IMR-90 (cell line): ENCODE measurements around the gene FOLR2. TPM values are rescaled to one million over a fixed set of nuclear protein-coding genes. Genes with fewer than 3 reads are reported as not detected.

Source experiments
- ATAC-seq: fragments of 200-7000 bp; cut with Tn5 transposase; 2 replicates; pipeline ENCODE4 v1.9.1; 2020; ENCODE audit warnings: low read depth, mild to moderate bottlenecking, moderate library complexity
- BruUV-seq: library from RNA; stranded (reverse); fragments of 400-500 nt; replicated peaks from 2 replicates; lab custom pipeline; 2021; lab: Mats Ljungman, UMichigan
- CTCF ChIA-PET: fragments of 300-600 bp; formaldehyde crosslinking; extraction: SDS; loops from one replicate; lab custom pipeline; 2021; ENCODE audit warnings: antibody characterized with exemption; lab: Yijun Ruan, JAX
- POLR2A ChIA-PET: fragments of 300-600 bp; sonication (Branson Sonifier 250); formaldehyde crosslinking; loops from one replicate; lab custom pipeline; 2022; ENCODE audit warnings: antibody characterized with exemption; ENCODE audit not compliant: unreplicated experiment; lab: Charles Lee
- DNase-seq: peaks from one replicate; pipeline ENCODE4 v3.0.0; 2013
- H2AFZ ChIP-seq: replicated peaks from 2 replicates; pipeline ENCODE3; 2013; ENCODE audit warnings: low read length, mild to moderate bottlenecking; ENCODE audit not compliant: poor library complexity
- H2AK5ac ChIP-seq: 2 replicates; pipeline ENCODE4 v1.6.1; 2013; ENCODE audit warnings: low read depth, low read length, inconsistent platforms
- H2AK9ac ChIP-seq: replicated peaks from 2 replicates; pipeline ENCODE3; 2013; ENCODE audit warnings: mild to moderate bottlenecking, low read depth, low read length, moderate library complexity; ENCODE audit not compliant: poor library complexity
- H2BK120ac ChIP-seq: 2 replicates; pipeline ENCODE4 v1.6.1; 2013; ENCODE audit warnings: low read depth, low read length, inconsistent platforms
- H2BK15ac ChIP-seq: 3 replicates; pipeline ENCODE4 v1.6.1; 2013; ENCODE audit warnings: low read depth, low read length, inconsistent platforms
- H2BK20ac ChIP-seq: 2 replicates; pipeline ENCODE4 v1.6.1; 2013; ENCODE audit warnings: low read depth, mild to moderate bottlenecking, inconsistent platforms, low read length, moderate library complexity
- H2BK5ac ChIP-seq: 2 replicates; pipeline ENCODE4 v1.6.1; 2013; ENCODE audit warnings: mild to moderate bottlenecking, low read depth, low read length, inconsistent platforms; ENCODE audit not compliant: poor library complexity, severe bottlenecking
- H3K14ac ChIP-seq: replicated peaks from 2 replicates; pipeline ENCODE4 v1.6.1; 2013; ENCODE audit warnings: low read depth, low read length, inconsistent platforms
- H3K18ac ChIP-seq: 2 replicates; pipeline ENCODE4 v1.6.1; 2013; ENCODE audit warnings: low read depth, low read length, control low read depth
- H3K23ac ChIP-seq: 2 replicates; pipeline ENCODE4 v1.6.1; 2013; ENCODE audit warnings: low read depth, low read length, inconsistent platforms
- H3K27ac ChIP-seq: 2 replicates; pipeline ENCODE4 v1.5.1; 2013; ENCODE audit warnings: mild to moderate bottlenecking, control low read depth, low read length; ENCODE audit not compliant: insufficient read depth
- H3K27me3 ChIP-seq: 2 replicates; pipeline ENCODE4 v1.6.1; 2013; ENCODE audit warnings: low read length; ENCODE audit not compliant: control insufficient read depth, insufficient read depth
- H3K36me3 ChIP-seq: 2 replicates; pipeline ENCODE4 v1.6.1; 2013; ENCODE audit warnings: low read length, mixed read lengths; ENCODE audit not compliant: control insufficient read depth, insufficient read depth
- H3K4ac ChIP-seq: 2 replicates; pipeline ENCODE4 v1.6.1; 2013; ENCODE audit warnings: low read depth, low read length, inconsistent platforms
- H3K4me1 ChIP-seq: 2 replicates; pipeline ENCODE4 v1.6.1; 2013; ENCODE audit warnings: low read length, mixed read lengths; ENCODE audit not compliant: control insufficient read depth, insufficient read depth
- H3K4me2 ChIP-seq: 2 replicates; pipeline ENCODE4 v1.6.1; 2013; ENCODE audit warnings: low read depth, mild to moderate bottlenecking, control low read depth, low read length, moderate library complexity
- H3K4me3 ChIP-seq: 2 replicates; pipeline ENCODE4 v1.5.1; 2013; ENCODE audit warnings: low read depth, mild to moderate bottlenecking, control low read depth, low read length, moderate library complexity; ENCODE audit not compliant: insufficient read depth
- H3K56ac ChIP-seq: 2 replicates; pipeline ENCODE4 v1.6.1; 2013; ENCODE audit warnings: low read length, inconsistent platforms; ENCODE audit not compliant: insufficient read depth; ENCODE audit errors: extremely low read depth
- H3K79me1 ChIP-seq, 2 experiments: 2 replicates each; pipeline ENCODE4 v1.6.1; 2013; ENCODE audit warnings: low read length in 2 of 2, inconsistent platforms in 1 of 2, low read depth in 1 of 2
- H3K9ac ChIP-seq: 2 replicates; pipeline ENCODE4 v1.6.1; 2013; ENCODE audit warnings: low read depth, low read length, control low read depth
- H3K9me1 ChIP-seq: 2 replicates; pipeline ENCODE4 v1.6.1; 2013; ENCODE audit warnings: low read length, inconsistent platforms; ENCODE audit not compliant: insufficient read depth
- H3K9me3 ChIP-seq: 2 replicates; pipeline ENCODE4 v1.6.1; 2013; ENCODE audit warnings: low read length; ENCODE audit not compliant: control insufficient read depth, insufficient read depth
- H4K20me1 ChIP-seq: 2 replicates; pipeline ENCODE4 v1.6.1; 2013; ENCODE audit warnings: low read length, inconsistent platforms; ENCODE audit not compliant: insufficient read depth
- H4K5ac ChIP-seq: 2 replicates; pipeline ENCODE4 v1.6.1; 2013; ENCODE audit warnings: mild to moderate bottlenecking, low read depth, low read length, control low read depth
- H4K8ac ChIP-seq, 2 experiments: 2 replicates each; pipeline ENCODE4 v1.6.1; 2013; ENCODE audit warnings: low read depth in 2 of 2, low read length in 2 of 2, control low read depth in 1 of 2, inconsistent platforms in 1 of 2
- H4K91ac ChIP-seq: 2 replicates; pipeline ENCODE4 v1.6.1; 2013; ENCODE audit warnings: low read depth, low read length, inconsistent platforms; ENCODE audit not compliant: insufficient read depth
- BHLHE40 ChIP-seq: fragments of 150-350 bp; IDR thresholded peaks from 2 replicates; pipeline ENCODE4 v1.6.1; 2016; ENCODE audit warnings: mild to moderate bottlenecking, low read depth, low read length
- CEBPB ChIP-seq: IDR thresholded peaks from 2 replicates; pipeline ENCODE4 v1.6.1; 2012; ENCODE audit warnings: low read depth, low read length, improper control_type of control experiment
- CHD1 ChIP-seq: IDR thresholded peaks from 2 replicates; pipeline ENCODE4 v1.6.1; 2012; ENCODE audit warnings: low read depth, low read length, improper control_type of control experiment
- ELK1 ChIP-seq: fragments of 150-350 bp; IDR thresholded peaks from 2 replicates; pipeline ENCODE4 v1.6.1; 2016; ENCODE audit warnings: low read depth, mild to moderate bottlenecking, low read length, moderate library complexity, borderline replicate concordance
- FOS ChIP-seq: fragments of 150-350 bp; IDR thresholded peaks from 2 replicates; pipeline ENCODE4 v1.6.1; 2016; ENCODE audit warnings: low read depth, low read length
- MAZ ChIP-seq: IDR thresholded peaks from 2 replicates; pipeline ENCODE4 v1.6.1; 2012; ENCODE audit warnings: low read depth, mild to moderate bottlenecking, low read length, improper control_type of control experiment, moderate library complexity, borderline replicate concordance
- MXI1 ChIP-seq: IDR thresholded peaks from 2 replicates; pipeline ENCODE4 v1.6.1; 2012; ENCODE audit warnings: low read depth, mild to moderate bottlenecking, low read length, moderate library complexity, borderline replicate concordance
- NFE2L2 ChIP-seq: fragments of 150-350 bp; IDR thresholded peaks from 2 replicates; pipeline ENCODE4 v1.6.1; 2016; ENCODE audit warnings: low read depth, mild to moderate bottlenecking, low read length
- POLR2A ChIP-seq: IDR thresholded peaks from 2 replicates; pipeline ENCODE4 v1.6.1; 2012; ENCODE audit warnings: mild to moderate bottlenecking, low read depth, low read length
- RAD21 ChIP-seq: IDR thresholded peaks from 2 replicates; pipeline ENCODE4 v1.6.1; 2012; ENCODE audit warnings: low read length, improper control_type of control experiment
- RCOR1 ChIP-seq: IDR thresholded peaks from 2 replicates; pipeline ENCODE4 v1.6.1; 2012; ENCODE audit warnings: mild to moderate bottlenecking, low read length, improper control_type of control experiment; ENCODE audit not compliant: insufficient replicate concordance
- RFX5 ChIP-seq: IDR thresholded peaks from 2 replicates; pipeline ENCODE4 v1.8.0; 2012; ENCODE audit warnings: low read depth, mild to moderate bottlenecking, low read length, moderate library complexity
- SMC3 ChIP-seq: fragments of 150-350 bp; IDR thresholded peaks from 2 replicates; pipeline ENCODE4 v1.6.1; 2016; ENCODE audit warnings: low read depth, mild to moderate bottlenecking, antibody characterized with exemption, low read length, moderate library complexity
- USF2 ChIP-seq: fragments of 150-350 bp; IDR thresholded peaks from 2 replicates; pipeline ENCODE4 v1.6.1; 2017; ENCODE audit warnings: mild to moderate bottlenecking, antibody characterized with exemption, low read length, low read depth
- WGBS, 2 experiments: methylation state at CpG; one replicate each; pipeline versions ENCODE4 v1.1.5 to v1.1.7; 2013; ENCODE audit warnings: missing lambda C conversion rate in 2 of 2; ENCODE audit not compliant: insufficient read length in 1 of 2; ENCODE audit errors: extremely low coverage in 2 of 2; 5-methylcytosine and 5-hydroxymethylcytosine counted together
- dilution Hi-C: fragments of 300-500 bp; cut with HindIII; formaldehyde crosslinking; loops from one replicate; pipeline ENCODE4 v1.14.3; 2018; ENCODE audit warnings: low sequenced_read_pairs; ENCODE audit not compliant: unreplicated experiment
- in situ Hi-C: fragments of 300-500 bp; cut with MboI; formaldehyde crosslinking; loops from 3 replicates; pipeline ENCODE4 v1.14.3; 2019; ENCODE audit warnings: low sequenced_read_pairs, inconsistent platforms, mixed read lengths
- intact Hi-C: fragments of 100-400 bp; cut with micrococcal nuclease; formaldehyde crosslinking; loops from 2 replicates; pipeline ENCODE4 v1.10.0; 2022
- polyA plus RNA-seq, 3 experiments: library from polyadenylated mRNA; depleted of rRNA; stranded (reverse); fragments of >200 nt; gene quantifications; 2 replicates each; pipeline ENCODE4 v1.2.3, GENCODE V29; 2012; ENCODE audit warnings: low replicate concordance in 1 of 3
- total RNA-seq: library from RNA; depleted of rRNA; stranded (reverse); fragments of >200 nt; gene quantifications from 2 replicates; pipeline ENCODE4 v1.2.3, GENCODE V29; 2012
- TF ChIP-seq, protein P1 (sequence below): conservative IDR thresholded peaks from 2 replicates; pipeline ENCODE4 v1.5.1; 2012; ENCODE audit warnings: mild to moderate bottlenecking, low read depth, low read length, improper control_type of control experiment

The FOLR2 gene
- total and polyA plus RNA-seq, 2 of the 4 experiments (the other 2 are of a cell fraction) = not detected

- Histone ChIP-seq H4K5ac (no peak overlapping the region), H3K23ac (no peak overlapping the region), H3K79me1 (peaks cover 14 to 22% of the 10 kb centered on the region in 2 experiments; a peak in 3 of 4 replicates), H3K9me1 (peaks cover 6% of the 10 kb centered on the region; the same call in 1 of the 2 replicates), H3K14ac (no peak overlapping the region), H3K27me3 (peaks cover 24% of the 10 kb centered on the region), H3K4me1 (peaks cover 4% of the 10 kb centered on the region; the same call in 1 of the 2 replicates), H3K4me2 (no peak overlapping the region), H3K18ac (no peak overlapping the region), H3K9ac (no peak overlapping the region), H3K4ac (no peak overlapping the region), H2BK120ac (no peak overlapping the region), H2AFZ (peak overlapping the region; percentile 71), H4K20me1 (peaks cover 14% of the 10 kb centered on the region), H3K9me3 (no peaks in the 10 kb centered on the region), H3K27ac (no peak overlapping the region), H2BK5ac (no peak overlapping the region), H3K36me3 (no peaks in the 10 kb centered on the region; the same call in 1 of the 2 replicates), H2AK5ac (no peak overlapping the region), H3K4me3 (no peak overlapping the region), H2AK9ac (no peak overlapping the region), H3K56ac (no peak overlapping the region), H2BK20ac (no peak overlapping the region), H4K8ac (peak overlapping the region in 1 of 2 experiments; percentile 21; a peak in 1 of 4 replicates), H2BK15ac (no peak overlapping the region), H4K91ac (no peak overlapping the region)
- WGBS, 2 experiments = 90% methylated on average over 3 of the region's 7 CpGs; no CpG with 5 or more reads in 1 of the 2 experiments
- dilution Hi-C loops = no loop called here
- in situ Hi-C loops = no loop called here
- no TSS peak for BruUV-seq
- ChIA-PET POLR2A (no interaction called here), CTCF (no interaction called here)
- ATAC-seq (no peak), DNase-seq (no peak)
- intact Hi-C loops = loop anchor here (2.0 kb wide), 1 partner anchor 119 kb away; the partner anchor contains the start of gene LAMTOR1
- TF ChIP-seq ELK1 (no peak), SMC3 (no peak), FOS (no peak), POLR2A (no peak), BHLHE40 (no peak), NFE2L2 (no peak), MAZ (no peak), CEBPB (no peak), CHD1 (no peak), USF2 (no peak), RFX5 (no peak), RAD21 (no peak), RCOR1 (no peak), MXI1 (no peak)
- TF ChIP-seq, protein P1, sequence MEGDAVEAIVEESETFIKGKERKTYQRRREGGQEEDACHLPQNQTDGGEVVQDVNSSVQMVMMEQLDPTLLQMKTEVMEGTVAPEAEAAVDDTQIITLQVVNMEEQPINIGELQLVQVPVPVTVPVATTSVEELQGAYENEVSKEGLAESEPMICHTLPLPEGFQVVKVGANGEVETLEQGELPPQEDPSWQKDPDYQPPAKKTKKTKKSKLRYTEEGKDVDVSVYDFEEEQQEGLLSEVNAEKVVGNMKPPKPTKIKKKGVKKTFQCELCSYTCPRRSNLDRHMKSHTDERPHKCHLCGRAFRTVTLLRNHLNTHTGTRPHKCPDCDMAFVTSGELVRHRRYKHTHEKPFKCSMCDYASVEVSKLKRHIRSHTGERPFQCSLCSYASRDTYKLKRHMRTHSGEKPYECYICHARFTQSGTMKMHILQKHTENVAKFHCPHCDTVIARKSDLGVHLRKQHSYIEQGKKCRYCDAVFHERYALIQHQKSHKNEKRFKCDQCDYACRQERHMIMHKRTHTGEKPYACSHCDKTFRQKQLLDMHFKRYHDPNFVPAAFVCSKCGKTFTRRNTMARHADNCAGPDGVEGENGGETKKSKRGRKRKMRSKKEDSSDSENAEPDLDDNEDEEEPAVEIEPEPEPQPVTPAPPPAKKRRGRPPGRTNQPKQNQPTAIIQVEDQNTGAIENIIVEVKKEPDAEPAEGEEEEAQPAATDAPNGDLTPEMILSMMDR = no peak
Observed at GRCh38 chr11:72221386-72222075, 4.9 kb downstream of the FOLR2 start.
